Mucosa of stomach (tissue), 1 donor: ENCODE data around the gene CABP2.

Experiments
- H3K27me3 ChIP-seq: one replicate; pipeline ENCODE4 v1.7.0; 2013; ENCODE audit warnings: mild to moderate bottlenecking, low read length; ENCODE audit not compliant: control insufficient read depth, insufficient read depth
- H3K36me3 ChIP-seq: one replicate; pipeline ENCODE4 v1.7.0; 2013; ENCODE audit warnings: low read length; ENCODE audit not compliant: control insufficient read depth, insufficient read depth
- H3K4me1 ChIP-seq: one replicate; pipeline ENCODE4 v1.7.0; 2013; ENCODE audit warnings: mild to moderate bottlenecking, low read length; ENCODE audit not compliant: control insufficient read depth, insufficient read depth
- H3K4me3 ChIP-seq: one replicate; pipeline ENCODE4 v1.7.0; 2013; ENCODE audit warnings: low read length
- H3K9ac ChIP-seq: one replicate; pipeline ENCODE4 v1.7.0; 2013; ENCODE audit warnings: mild to moderate bottlenecking, low read length, moderate library complexity
- H3K9me3 ChIP-seq: one replicate; pipeline ENCODE4 v1.7.0; 2013; ENCODE audit warnings: mild to moderate bottlenecking, low read length, moderate library complexity; ENCODE audit not compliant: control insufficient read depth
- donor health status: Pancreatic carcinoma.

The CABP2 gene

DNA sequence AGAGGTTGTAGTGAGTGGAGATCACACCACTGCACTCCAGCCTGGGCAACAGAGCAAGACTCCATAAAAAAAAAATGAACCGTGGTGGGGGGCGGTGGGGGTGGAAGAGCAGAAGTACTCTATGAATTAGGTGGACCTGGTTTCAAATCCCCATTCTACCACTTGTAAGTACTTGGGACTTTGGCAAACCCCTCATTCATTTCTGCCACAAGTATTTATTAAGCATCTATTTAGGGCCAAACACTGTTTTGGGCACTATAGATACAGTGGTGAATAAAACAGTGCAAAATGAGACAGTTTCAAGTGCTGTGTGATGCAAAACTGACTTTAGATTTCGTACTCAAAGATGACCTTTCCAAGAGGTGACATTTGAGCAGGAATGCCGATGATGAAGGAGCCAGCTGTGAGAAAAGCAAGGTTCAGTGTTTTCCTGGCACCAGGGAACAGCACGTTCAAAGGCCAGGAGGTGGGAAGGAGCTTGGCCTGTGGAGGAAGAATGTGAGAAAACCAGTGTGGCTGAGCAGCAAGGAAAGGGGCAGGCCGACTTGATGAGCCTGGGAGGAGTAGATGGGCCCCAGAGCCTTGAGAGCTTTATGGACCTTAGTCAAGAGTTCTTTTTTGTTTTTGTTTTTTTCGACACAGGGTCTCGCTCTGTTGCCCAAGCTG lies 52.8 kb downstream of the CABP2 start:
- peaks cover 28% of the 10 kb centered on the region for H3K4me1 ChIP-seq
- H3K27me3 ChIP-seq, result no peaks in the 10 kb centered on the region
- no peaks in the 10 kb centered on the region for H3K9me3 ChIP-seq
- H3K36me3 ChIP-seq, result no peaks in the 10 kb centered on the region
- no peak overlapping the region for H3K9ac ChIP-seq
- no peak overlapping the region for H3K4me3 ChIP-seq

DNA sequence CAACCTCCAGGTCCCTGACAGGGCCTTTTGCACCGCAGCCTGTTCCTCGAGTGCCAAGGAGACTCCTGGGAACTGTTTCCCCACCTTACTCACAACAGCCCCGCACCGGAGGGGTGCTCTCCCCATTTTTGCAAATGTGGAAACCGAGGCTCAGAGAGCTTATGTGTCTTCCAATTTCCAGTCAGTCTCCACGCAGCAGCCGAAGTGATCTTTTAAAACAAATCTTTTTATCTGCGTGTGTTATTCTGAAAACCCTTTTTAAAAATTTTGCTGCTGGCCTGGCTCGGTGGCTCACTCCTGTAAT lies 53.8 kb downstream of the CABP2 start:
- H3K27me3 ChIP-seq, result no peaks in the 10 kb centered on the region

More for the DNA sequence above, 53.8 kb downstream of the CABP2 start:
- H3K9me3 ChIP-seq, result no peaks in the 10 kb centered on the region
- H3K4me3 ChIP-seq, result peak overlapping the region; percentile 86
- H3K36me3 ChIP-seq, result no peaks in the 10 kb centered on the region
- H3K9ac ChIP-seq, result peak overlapping the region; percentile 87
- peaks cover 34% of the 10 kb centered on the region for H3K4me1 ChIP-seq
